GM18511 (cell line): ENCODE data around the gene ABCC10.
"Not testable (repeated sequence)": the region's sequence is repeated elsewhere in the genome, so short reads cannot be mapped to it uniquely, and the experiment has no call there.

Experiments used
- ATAC-seq: cut with Tn5 transposase; IDR thresholded peaks from one replicate; pipeline ENCODE4 v1.9.1; 2021; ENCODE audit warnings: mild to moderate bottlenecking, moderate library complexity; ENCODE audit not compliant: unreplicated experiment

ABCC10 gene

DNA sequence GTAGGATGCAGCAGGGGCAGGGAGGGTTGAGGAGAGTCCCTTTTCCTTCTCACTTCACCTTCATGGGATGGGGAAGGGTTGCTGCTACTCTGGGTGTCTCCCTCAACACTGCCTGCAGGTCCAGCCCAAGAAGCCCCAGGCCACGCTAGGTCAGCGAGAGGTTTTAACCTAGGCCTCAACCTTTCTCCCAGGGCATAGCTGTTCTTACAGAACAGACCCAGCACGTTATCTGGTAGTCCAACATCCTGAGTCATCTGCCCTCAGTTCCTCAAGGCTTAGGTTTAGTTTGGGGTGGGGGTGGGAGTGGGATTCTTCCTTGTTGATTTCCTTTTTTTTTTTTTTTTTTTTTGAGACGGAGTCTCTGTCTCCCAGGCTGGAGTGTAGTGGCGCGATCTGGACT is 67.0 kb downstream of the ABCC10 start:
- ATAC-seq, result no peak

DNA sequence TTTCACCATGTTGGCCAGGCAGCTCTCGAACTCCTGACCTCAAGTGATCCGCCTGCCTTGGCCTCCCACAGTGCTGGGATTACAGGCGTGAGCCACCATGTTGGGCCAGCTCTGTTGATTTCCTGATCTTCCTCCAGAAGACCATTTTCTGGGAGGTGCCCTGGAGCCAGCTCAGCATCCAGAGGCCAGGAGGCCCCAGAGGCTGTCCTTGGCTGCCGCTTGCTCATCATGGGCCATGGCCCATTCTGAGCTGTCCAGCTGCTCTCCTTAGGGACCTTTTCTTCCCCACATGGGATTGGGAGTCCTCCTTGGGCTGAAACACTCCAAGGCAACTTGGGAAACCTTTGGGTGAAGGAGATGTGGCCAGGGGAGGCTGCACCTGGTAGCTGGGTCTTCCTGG is 67.4 kb downstream of the ABCC10 start:
- ATAC-seq, result no peak

DNA sequence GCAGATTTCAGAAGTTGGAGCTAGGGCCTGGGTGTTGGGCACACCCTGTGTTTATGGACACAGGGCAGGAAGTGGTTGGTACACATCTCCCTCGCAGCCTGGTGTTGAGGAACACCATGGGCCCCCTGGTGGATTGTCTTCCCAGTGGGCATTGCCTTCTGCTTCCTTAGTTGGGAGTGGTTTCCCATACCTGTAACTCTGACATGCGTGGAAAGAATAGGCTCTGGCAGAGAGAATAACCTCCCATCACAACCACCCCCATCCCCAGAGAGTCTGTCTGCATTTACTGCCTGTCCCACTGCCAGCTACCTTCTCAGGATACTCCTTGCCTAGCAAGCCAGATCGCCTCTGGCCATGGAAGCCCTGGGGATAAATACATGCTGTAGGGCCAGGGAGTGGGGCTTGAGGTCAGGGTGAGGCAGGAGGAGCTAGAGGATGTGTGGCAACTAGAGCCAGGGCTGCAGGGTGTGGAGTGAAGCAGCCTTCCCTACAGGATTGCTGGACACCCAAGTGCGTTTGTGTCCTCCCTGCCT is 68.1 kb downstream of the ABCC10 start:
- no peak for ATAC-seq

DNA sequence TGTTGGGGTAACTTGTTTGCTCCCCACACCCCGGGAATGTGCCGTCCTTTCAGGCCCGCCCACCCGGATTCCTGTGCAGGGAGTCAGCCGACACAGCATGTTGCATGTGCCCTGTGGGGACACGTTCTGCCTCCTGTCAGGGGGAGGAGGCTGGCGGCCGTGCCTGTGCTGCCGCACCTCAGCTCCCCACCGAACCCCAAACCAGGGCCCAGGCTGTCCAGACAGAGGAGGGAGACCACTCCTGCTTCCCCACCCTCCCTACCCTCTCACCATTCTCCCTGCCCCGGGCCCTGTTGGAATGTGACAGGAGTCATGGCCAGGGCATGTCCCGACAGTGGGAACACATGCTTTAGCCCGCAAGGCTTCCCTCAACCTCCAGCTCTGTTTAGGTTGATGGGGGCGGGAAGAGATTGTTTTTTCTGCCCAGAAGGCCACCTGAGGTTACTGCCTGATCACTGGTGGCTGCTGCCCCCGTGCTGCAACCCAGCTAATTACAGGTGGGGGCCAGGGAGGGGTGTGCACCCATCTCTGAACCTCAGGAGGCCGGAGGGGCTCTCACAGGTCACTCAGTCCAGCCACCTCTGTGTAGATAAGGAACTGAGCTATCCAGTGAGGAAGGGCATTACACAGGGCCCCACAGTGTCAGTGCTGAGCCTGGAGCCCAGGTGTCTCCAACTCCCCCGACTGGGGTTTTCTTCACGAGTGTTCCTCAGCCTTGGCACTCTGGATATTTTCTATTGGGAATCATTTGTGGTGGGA is 69.2 kb downstream of the ABCC10 start:
- ATAC-seq, result no peak

DNA sequence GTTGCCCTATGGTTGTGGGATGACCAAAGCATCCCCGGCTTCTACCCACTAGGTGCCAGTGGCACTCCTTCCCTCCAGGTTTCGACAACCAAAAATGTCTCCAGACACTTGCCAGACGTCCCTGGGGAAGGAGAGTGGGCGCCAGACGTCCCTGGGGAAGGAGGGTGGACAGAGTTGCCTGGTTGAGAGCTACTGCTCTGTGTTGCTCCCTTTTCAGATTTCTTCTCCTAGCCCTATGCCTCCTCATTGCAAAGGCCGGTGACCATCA is 69.7 kb downstream of the ABCC10 start:
- ATAC-seq, result no peak

DNA sequence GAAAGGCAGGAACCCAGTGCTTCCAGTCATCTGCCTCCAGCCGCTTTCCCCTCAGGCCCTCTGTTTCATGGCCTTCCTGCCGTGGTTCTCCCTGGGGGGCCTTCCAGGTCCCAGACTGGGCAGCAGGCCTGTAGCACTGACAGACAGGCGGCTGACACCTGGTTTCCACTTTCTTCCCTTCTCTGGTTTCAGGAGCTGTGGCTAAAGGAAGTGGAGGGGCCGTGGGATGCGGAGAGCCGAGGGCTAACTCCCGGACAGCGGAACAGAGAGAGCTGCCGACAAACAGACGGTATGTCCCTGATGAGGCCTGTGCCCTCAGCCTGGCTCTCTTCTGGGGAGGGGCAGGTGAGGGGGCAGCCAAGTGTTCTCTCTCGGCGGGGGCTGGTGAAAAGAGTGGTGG is 70.3 kb downstream of the ABCC10 start:
- no peak for ATAC-seq

DNA sequence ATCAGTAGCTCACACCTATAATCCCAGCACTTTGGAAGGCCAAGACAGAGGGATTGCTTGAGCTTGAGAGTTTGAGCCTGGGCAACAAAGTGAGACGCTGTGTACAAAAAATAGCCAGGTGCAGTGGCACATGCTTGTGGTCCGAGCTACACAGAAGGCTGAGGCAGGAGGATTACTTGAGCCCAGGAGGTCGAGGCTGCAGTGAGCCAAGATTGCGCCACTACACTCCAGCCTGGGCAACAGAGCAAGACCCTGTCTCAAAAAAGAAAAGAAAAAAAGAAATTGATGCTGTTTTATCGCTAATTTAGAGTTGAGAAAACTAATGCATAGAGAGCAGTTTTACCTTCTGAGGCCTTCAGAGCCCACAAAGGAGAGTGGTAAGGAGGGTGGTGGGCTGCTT is 71.0 kb downstream of the ABCC10 start:
- not testable (repeated sequence) for ATAC-seq

DNA sequence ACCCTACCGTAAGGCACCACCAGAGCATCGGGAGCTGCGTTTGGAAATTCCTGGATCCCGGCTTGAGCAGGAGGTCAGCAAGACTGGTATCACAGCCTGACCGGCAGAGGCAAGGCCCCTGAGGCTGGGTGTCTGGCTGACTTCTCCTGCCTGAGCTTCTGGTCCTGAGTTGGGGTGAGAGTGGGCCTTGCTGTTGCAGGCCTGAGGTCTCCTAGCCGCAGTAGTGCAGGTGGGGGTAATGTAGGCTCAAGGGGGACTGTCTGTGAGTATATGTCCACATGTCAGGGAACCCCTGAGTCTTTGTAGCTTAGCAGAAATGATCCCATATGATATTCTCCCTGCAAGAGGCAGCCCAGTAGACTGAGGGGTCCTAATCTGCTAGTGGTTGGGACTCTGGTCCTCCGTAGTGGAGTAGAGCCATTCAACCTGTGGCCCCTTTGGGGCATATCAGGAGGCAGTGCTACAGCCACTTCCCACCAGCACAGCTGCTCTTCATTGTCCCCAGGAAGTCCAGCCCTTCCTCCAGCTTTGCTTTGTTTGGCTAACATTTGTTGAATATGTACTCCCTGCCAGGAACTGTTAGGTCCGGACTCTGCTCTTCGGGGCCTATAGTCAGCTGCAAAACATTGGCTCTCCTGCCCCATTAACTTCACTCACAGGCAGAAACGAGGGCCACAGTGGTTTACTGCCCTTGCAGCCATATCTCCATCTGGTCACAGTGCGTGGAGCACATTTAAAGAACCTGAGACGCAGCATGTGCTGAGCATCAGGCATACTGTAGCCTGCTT is 71.9 kb downstream of the ABCC10 start:
- no peak for ATAC-seq
